ENCODE data around the gene DSG3.

- TF ChIP-seq CTCF (IDR thresholded peaks at IDR 0.05) = no peak
- TF ChIP-seq POLR2AphosphoS5 (IDR thresholded peaks at IDR 0.05) = no peak
Observed at GRCh38 chr18:31505156-31505555, 57.6 kb downstream of the DSG3 start.

All from sigmoid colon (tissue), 4 donors.